ENCODE data around the gene SOX6. TPM values are rescaled to one million over a fixed set of nuclear protein-coding genes. Genes with fewer than 3 reads are reported as not detected.

The SOX6 gene
- total RNA-seq, 1 donor from 2014 or later, result 13.2 TPM

GRCh38 chr11:16015741-16016467 is 340.4 kb downstream of the SOX6 start:
- H3K79me2 ChIP-seq (ENCODE audit: insufficient read depth, low read length), result no peaks in the 10 kb centered on the region
- no peak overlapping the region for H3K9ac ChIP-seq (ENCODE audit: low read length)
- no peak overlapping the region for H3K4me2 ChIP-seq (ENCODE audit: low read length)
- no peak overlapping the region for H2AFZ ChIP-seq (ENCODE audit: low read depth, low read length)
- Mint-ChIP-seq H3K4me1 (ENCODE audit: low read depth, unreplicated experiment) (peaks cover 14% of the 10 kb centered on the region), H3K4me3 (ENCODE audit: unreplicated experiment) (no peak overlapping the region), H3K9me3 (ENCODE audit: unreplicated experiment) (no peaks in the 10 kb centered on the region), H3K36me3 (ENCODE audit: low read depth, unreplicated experiment) (no peaks in the 10 kb centered on the region), H3K27ac (ENCODE audit: unreplicated experiment) (no peak overlapping the region), H3K27me3 (ENCODE audit: low read depth, unreplicated experiment) (no peaks in the 10 kb centered on the region)
- H3K27ac ChIP-seq (ENCODE audit: low read depth, low read length), result no peak overlapping the region
- no peaks in the 10 kb centered on the region for H3K36me3 ChIP-seq (ENCODE audit: insufficient read depth, low read length)
- no peak for FAIRE-seq
- H3K4me3 ChIP-seq (ENCODE audit: insufficient read depth, low read depth, low read length), result no peak overlapping the region
- H3K9me3 ChIP-seq (ENCODE audit: insufficient read depth, low read depth, low read length), result no peaks in the 10 kb centered on the region
- no peaks in the 10 kb centered on the region for H3K27me3 ChIP-seq (ENCODE audit: insufficient read depth, low read length)
- TF ChIP-seq EZH2 (IDR thresholded peaks at IDR 0.05; ENCODE audit: insufficient read depth, low read length) (no peak), CTCF (IDR thresholded peaks at IDR 0.05; ENCODE audit: insufficient read depth, low read depth, low read length) (no peak)
- H3K4me1 ChIP-seq (ENCODE audit: insufficient read depth, low read length), result no peaks in the 10 kb centered on the region
- DNase-seq (ENCODE audit: low read depth), result no peak
- no peaks in the 10 kb centered on the region for H4K20me1 ChIP-seq (ENCODE audit: insufficient read depth, low read length)

- Histone ChIP-seq H3K79me2 (ENCODE audit: insufficient read depth, low read length) (no peaks in the 10 kb centered on the region), H3K4me1 (ENCODE audit: insufficient read depth, low read length) (no peaks in the 10 kb centered on the region), H4K20me1 (ENCODE audit: insufficient read depth, low read length) (no peaks in the 10 kb centered on the region), H3K9ac (ENCODE audit: low read length) (no peak overlapping the region), H3K4me2 (ENCODE audit: low read length) (no peak overlapping the region), H3K27me3 (ENCODE audit: insufficient read depth, low read length) (no peaks in the 10 kb centered on the region), H2AFZ (ENCODE audit: low read depth, low read length) (no peak overlapping the region), H3K36me3 (ENCODE audit: insufficient read depth, low read length) (no peaks in the 10 kb centered on the region), H3K27ac (ENCODE audit: low read depth, low read length) (no peak overlapping the region), H3K4me3 (ENCODE audit: insufficient read depth, low read depth, low read length) (no peak overlapping the region), H3K9me3 (ENCODE audit: insufficient read depth, low read depth, low read length) (no peaks in the 10 kb centered on the region)
- Mint-ChIP-seq H3K36me3 (ENCODE audit: low read depth, unreplicated experiment) (no peaks in the 10 kb centered on the region), H3K4me1 (ENCODE audit: low read depth, unreplicated experiment) (peaks cover 10% of the 10 kb centered on the region), H3K27ac (ENCODE audit: unreplicated experiment) (no peak overlapping the region), H3K9me3 (ENCODE audit: unreplicated experiment) (no peaks in the 10 kb centered on the region), H3K4me3 (ENCODE audit: unreplicated experiment) (no peak overlapping the region), H3K27me3 (ENCODE audit: low read depth, unreplicated experiment) (no peaks in the 10 kb centered on the region)
- no peak for FAIRE-seq
- TF ChIP-seq EZH2 (IDR thresholded peaks at IDR 0.05; ENCODE audit: insufficient read depth, low read length) (no peak), CTCF (IDR thresholded peaks at IDR 0.05; ENCODE audit: insufficient read depth, low read depth, low read length) (no peak)
- peak; percentile 42 for DNase-seq (ENCODE audit: low read depth)
Observed at GRCh38 chr11:16013649-16014275, 342.6 kb downstream of the SOX6 start.

- FAIRE-seq, result no peak
- Histone ChIP-seq H3K79me2 (ENCODE audit: insufficient read depth, low read length) (no peaks in the 10 kb centered on the region), H3K4me3 (ENCODE audit: insufficient read depth, low read depth, low read length) (no peak overlapping the region), H3K4me2 (ENCODE audit: low read length) (no peak overlapping the region), H3K9me3 (ENCODE audit: insufficient read depth, low read depth, low read length) (no peaks in the 10 kb centered on the region), H3K36me3 (ENCODE audit: insufficient read depth, low read length) (no peaks in the 10 kb centered on the region), H3K27ac (ENCODE audit: low read depth, low read length) (no peak overlapping the region), H4K20me1 (ENCODE audit: insufficient read depth, low read length) (no peaks in the 10 kb centered on the region), H3K27me3 (ENCODE audit: insufficient read depth, low read length) (no peaks in the 10 kb centered on the region), H3K4me1 (ENCODE audit: insufficient read depth, low read length) (no peaks in the 10 kb centered on the region), H2AFZ (ENCODE audit: low read depth, low read length) (no peak overlapping the region), H3K9ac (ENCODE audit: low read length) (no peak overlapping the region)
- peaks cover 10% of the 10 kb centered on the region for H3K4me1 Mint-ChIP-seq (ENCODE audit: low read depth, unreplicated experiment)
- H3K27ac Mint-ChIP-seq (ENCODE audit: unreplicated experiment), result no peak overlapping the region
- no peaks in the 10 kb centered on the region for H3K9me3 Mint-ChIP-seq (ENCODE audit: unreplicated experiment)
- no peaks in the 10 kb centered on the region for H3K36me3 Mint-ChIP-seq (ENCODE audit: low read depth, unreplicated experiment)
- TF ChIP-seq CTCF (IDR thresholded peaks at IDR 0.05; ENCODE audit: insufficient read depth, low read depth, low read length) (no peak), EZH2 (IDR thresholded peaks at IDR 0.05; ENCODE audit: insufficient read depth, low read length) (no peak)
- peak; percentile 30 for DNase-seq (ENCODE audit: low read depth)
- no peaks in the 10 kb centered on the region for H3K27me3 Mint-ChIP-seq (ENCODE audit: low read depth, unreplicated experiment)
- no peak overlapping the region for H3K4me3 Mint-ChIP-seq (ENCODE audit: unreplicated experiment)
Observed at GRCh38 chr11:16013242-16013641, 343.1 kb downstream of the SOX6 start.

All from astrocyte (in vitro differentiated cells and primary cell).